Fibroblast of the aortic adventitia (primary cell): ENCODE results near the gene AKAP6. TPM values are rescaled to one million over a fixed set of nuclear protein-coding genes. Genes with fewer than 3 reads are reported as not detected.

ENCODE experiments used
- DNase-seq: peaks from one replicate; pipeline ENCODE4 v3.0.0-alpha.2; 2010; ENCODE audit warnings: low read depth
- H3K4me3 ChIP-seq: 2 replicates; pipeline ENCODE4 v1.5.1; 2011; ENCODE audit warnings: low read depth, mild to moderate bottlenecking, control low read depth, low read length, moderate library complexity
- CTCF ChIP-seq: IDR thresholded peaks from 2 replicates; pipeline ENCODE4 v1.5.1; 2011; ENCODE audit warnings: mild to moderate bottlenecking, low read length, control low read depth, inconsistent platforms; ENCODE audit not compliant: insufficient read depth
- total RNA-seq: library from RNA; depleted of rRNA; stranded (reverse); fragments of >200 nt; gene quantifications from 2 replicates; pipeline ENCODE4 v1.2.3, GENCODE V29; 2012; ENCODE audit warnings: low replicate concordance

AKAP6 gene
- total RNA-seq, 1 donor, result 2.2 TPM

- H3K4me3 ChIP-seq, result no peak overlapping the region
- DNase-seq, result peak; percentile 63
- TF ChIP-seq CTCF, result peak; percentile 48
Observed at GRCh38 chr14:32710731-32711680, 381.9 kb downstream of the AKAP6 start.

- H3K4me3 ChIP-seq, result no peak overlapping the region
- TF ChIP-seq CTCF, result no peak
- no peak for DNase-seq
Observed at GRCh38 chr14:32713856-32714255, 384.8 kb downstream of the AKAP6 start.

GRCh38 chr14:32719601-32720000, 390.5 kb downstream of the AKAP6 start:
- DNase-seq, result no peak
- no peak overlapping the region for H3K4me3 ChIP-seq
- no peak for TF ChIP-seq CTCF

- TF ChIP-seq CTCF, result no peak
- DNase-seq, result no peak
- H3K4me3 ChIP-seq, result no peak overlapping the region
Observed at GRCh38 chr14:32720927-32721326, 391.8 kb downstream of the AKAP6 start.

- DNase-seq, result no peak
- no peak for TF ChIP-seq CTCF
- H3K4me3 ChIP-seq, result no peak overlapping the region
Observed at GRCh38 chr14:32722631-32723183, 393.6 kb downstream of the AKAP6 start.

GRCh38 chr14:32724867-32725471, 395.9 kb downstream of the AKAP6 start:
- peak overlapping the region; percentile 2 for H3K4me3 ChIP-seq
- TF ChIP-seq CTCF, result no peak
- DNase-seq, result peak; percentile 75
